Stimulated activated effector memory CD8-positive, alpha-beta T cell treated with anti-CD3 and anti-CD28 coated beads, Interleukin-12 subunit alpha, Interleukin-12 subunit beta, amount 100 ng/mL, for 72 hours (primary cell): Measurements from ENCODE around the gene PYHIN1.

Experiments
- ATAC-seq: fragments of 150-1000 bp; cut with Tn5 transposase; 2 replicates; pipeline ENCODE4 v1.10.0; 2021
- DNase-seq, 2 donors: peaks; one replicate each; pipeline ENCODE4 v3.0.0; 2021 to 2022; ENCODE audit warnings: low spot score in 2 of 2
- H3K27ac Mint-ChIP-seq: one replicate; pipeline ENCODE4 v1.8.0; 2022; ENCODE audit warnings: mild to moderate bottlenecking, mixed read lengths
- H3K36me3 Mint-ChIP-seq: one replicate; pipeline ENCODE4 v1.8.0; 2022; ENCODE audit warnings: mild to moderate bottlenecking, mixed read lengths
- H3K4me1 Mint-ChIP-seq: one replicate; pipeline ENCODE4 v1.8.0; 2022; ENCODE audit warnings: mixed read lengths
- H3K4me3 Mint-ChIP-seq: one replicate; pipeline ENCODE4 v1.8.0; 2022; ENCODE audit warnings: mild to moderate bottlenecking, mixed read lengths
- H3K9me3 Mint-ChIP-seq: one replicate; pipeline ENCODE4 v1.8.0; 2022; ENCODE audit warnings: mixed read lengths

Gene PYHIN1

DNA sequence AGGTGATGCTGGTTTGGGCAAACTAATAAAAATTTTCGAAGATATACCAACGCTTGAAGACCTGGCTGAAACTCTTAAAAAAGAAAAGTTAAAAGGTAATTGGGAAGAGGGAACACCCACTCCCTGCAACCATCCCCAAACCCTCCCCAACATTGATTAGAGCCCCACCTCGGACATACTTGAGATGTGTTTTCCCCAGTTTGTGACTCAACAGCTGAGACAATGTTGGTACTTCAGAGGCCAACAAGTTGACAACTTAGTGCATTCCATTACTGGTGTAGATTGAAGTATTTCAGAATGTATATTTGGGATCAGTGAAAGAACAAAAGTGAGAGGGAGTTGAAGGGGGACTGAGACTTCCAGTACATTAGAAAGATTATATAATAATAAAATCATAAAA is 83.5 kb downstream of the PYHIN1 start:
- Mint-ChIP-seq H3K27ac (peak overlapping the region; percentile 98), H3K36me3 (peaks cover 100% of the 10 kb centered on the region), H3K4me3 (peak overlapping the region; percentile 73), H3K9me3 (no peaks in the 10 kb centered on the region), H3K4me1 (peaks cover 65% of the 10 kb centered on the region)
- DNase-seq (no peak), ATAC-seq (no peak)

DNA sequence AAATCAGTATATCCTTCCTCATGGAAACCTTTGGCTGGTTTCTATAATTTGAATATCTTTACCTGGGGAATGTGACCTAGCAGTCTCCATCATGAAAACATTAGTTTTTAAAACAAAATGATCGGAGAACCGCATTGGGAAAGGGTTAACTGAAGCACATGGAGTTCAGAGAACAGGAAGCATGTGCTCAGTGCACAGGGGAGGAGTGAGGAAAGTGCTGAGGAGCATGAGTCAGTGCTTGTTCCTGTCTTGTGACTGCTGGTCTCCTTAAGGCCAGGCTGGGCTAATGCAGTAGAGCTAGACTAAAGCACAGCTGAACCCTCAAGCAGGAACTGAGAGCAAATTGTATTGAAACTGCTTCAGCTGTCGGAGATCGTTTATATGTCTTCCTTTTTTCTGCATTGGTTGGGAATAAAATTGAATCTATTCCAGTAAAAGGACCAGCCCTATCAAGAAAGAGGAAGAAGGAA is 84.1 kb downstream of the PYHIN1 start:
- Mint-ChIP-seq H3K36me3 (peaks cover 100% of the 10 kb centered on the region), H3K9me3 (no peaks in the 10 kb centered on the region), H3K4me1 (peaks cover 71% of the 10 kb centered on the region), H3K27ac (peak overlapping the region; percentile 98), H3K4me3 (peak overlapping the region; percentile 73)
- ATAC-seq (peak; percentile 96), DNase-seq (peak; percentile 28 to 72)

DNA sequence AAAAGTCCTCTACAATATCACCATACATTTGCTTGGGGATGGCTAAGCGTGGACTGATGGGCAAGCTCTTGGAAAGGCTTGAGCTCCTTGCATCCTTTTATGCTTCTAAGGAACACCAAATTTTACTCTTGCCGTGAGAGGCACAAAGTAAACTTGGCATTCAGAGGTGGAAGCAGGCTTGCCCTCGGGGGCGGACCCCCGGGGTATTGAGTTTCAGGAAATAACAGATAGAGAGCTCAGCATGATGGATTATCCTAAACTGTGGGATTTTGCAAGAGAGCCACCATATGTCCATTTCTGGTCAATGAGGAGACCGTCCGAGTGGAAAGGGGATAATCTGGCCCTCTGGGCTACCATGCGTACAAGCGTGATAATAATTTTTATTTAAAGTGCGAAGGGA is 92.4 kb downstream of the PYHIN1 start:
- ATAC-seq = no peak
- DNase-seq = no peak
- Mint-ChIP-seq H3K4me3 (no peak overlapping the region), H3K4me1 (peaks cover 78% of the 10 kb centered on the region), H3K27ac (peak overlapping the region; percentile 50), H3K36me3 (peaks cover 100% of the 10 kb centered on the region), H3K9me3 (no peaks in the 10 kb centered on the region)

DNA sequence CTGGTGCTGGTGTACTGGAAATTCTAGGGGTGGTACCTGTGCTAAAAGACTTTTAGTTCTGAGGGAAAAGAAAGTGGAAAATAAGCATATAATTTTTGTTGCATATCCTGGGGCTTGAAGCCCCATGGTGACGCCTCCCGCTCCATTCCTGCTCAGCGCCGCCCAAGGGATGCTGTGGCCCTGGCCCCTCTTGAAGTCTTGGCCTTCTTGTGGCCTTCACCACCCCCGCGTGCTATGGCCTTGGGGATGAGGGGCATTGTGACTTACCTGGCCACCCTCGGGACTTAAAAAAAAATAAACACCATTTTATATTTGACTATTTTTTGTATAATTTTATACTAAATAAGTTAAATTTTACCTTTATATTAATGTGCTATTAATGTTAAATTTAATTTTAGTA is 93.7 kb downstream of the PYHIN1 start:
- Mint-ChIP-seq H3K4me1 (peaks cover 81% of the 10 kb centered on the region), H3K27ac (peak overlapping the region; percentile 50), H3K9me3 (no peaks in the 10 kb centered on the region), H3K36me3 (peaks cover 100% of the 10 kb centered on the region), H3K4me3 (no peak overlapping the region)
- ATAC-seq = no peak
- no peak for DNase-seq
